A549 (cell line): ENCODE results near the gene WIZ.

ENCODE experiments used
- EP300 ChIP-seq, 2 experiments: fragments of >200 bp; sonication (Bioruptor Twin); formaldehyde crosslinking; IDR thresholded peaks; 2 replicates in 1 of 2; 3 replicates in 1 of 2; pipeline ENCODE4 v1.6.1; 2016 to 2017
- JUN ChIP-seq, 2 experiments: fragments of >200 bp; sonication (Bioruptor Twin); formaldehyde crosslinking; IDR thresholded peaks; 2 replicates in 1 of 2; 3 replicates in 1 of 2; pipeline ENCODE4 v1.6.1; 2016 to 2017
- RCOR1 ChIP-seq: fragments of 150-350 bp; IDR thresholded peaks from 2 replicates; pipeline ENCODE4 v1.6.1; 2014; ENCODE audit warnings: antibody characterized with exemption, low read length, low read depth
- TF ChIP-seq, protein P1 (sequence below): fragments of >200 bp; sonication (Bioruptor Twin); formaldehyde crosslinking; IDR thresholded peaks from 3 replicates; pipeline ENCODE4 v1.5.1; 2016

DNA sequence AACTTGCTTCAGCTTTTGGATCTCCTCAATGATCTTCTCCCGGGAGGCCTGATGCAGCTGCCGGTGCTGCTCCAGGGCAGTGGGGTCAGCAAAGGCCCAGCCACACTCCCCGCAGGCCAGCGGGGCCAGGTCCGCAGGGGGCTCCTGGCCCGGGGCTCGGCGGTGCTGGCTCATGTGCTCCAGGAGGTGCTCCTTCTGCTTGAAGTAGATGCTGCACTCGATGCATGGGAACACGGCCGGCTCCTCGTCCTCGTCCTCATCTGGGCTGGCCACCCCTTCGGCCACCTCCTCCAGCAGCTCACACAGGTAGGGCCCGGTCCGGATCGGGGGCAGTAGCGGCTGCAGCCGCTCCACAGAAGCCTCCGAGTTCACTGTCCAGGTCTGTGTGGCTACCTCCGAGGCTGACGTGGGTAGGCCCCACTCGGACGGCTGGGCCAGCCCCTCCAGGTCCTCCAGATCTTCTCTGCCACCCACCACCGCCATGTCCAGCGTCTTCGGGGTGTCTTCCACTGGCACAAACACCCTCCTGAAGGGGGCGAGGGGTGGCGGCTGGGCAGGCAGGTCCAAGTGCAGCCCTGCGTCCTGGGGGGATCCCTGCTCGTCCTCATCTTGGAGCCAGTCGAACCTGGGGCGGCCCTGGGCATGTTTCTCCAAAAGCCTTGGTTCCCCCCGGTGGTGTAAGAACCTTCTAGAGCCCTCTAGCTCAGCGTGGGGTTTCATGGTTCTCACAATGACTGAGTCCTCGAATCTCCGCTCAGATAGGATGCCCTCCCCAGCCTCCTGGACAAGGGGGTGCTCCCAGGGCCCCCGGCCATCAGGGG, 9.7 kb downstream of the WIZ start:
- no peak for TF ChIP-seq RCOR1
- TF ChIP-seq, protein P1, sequence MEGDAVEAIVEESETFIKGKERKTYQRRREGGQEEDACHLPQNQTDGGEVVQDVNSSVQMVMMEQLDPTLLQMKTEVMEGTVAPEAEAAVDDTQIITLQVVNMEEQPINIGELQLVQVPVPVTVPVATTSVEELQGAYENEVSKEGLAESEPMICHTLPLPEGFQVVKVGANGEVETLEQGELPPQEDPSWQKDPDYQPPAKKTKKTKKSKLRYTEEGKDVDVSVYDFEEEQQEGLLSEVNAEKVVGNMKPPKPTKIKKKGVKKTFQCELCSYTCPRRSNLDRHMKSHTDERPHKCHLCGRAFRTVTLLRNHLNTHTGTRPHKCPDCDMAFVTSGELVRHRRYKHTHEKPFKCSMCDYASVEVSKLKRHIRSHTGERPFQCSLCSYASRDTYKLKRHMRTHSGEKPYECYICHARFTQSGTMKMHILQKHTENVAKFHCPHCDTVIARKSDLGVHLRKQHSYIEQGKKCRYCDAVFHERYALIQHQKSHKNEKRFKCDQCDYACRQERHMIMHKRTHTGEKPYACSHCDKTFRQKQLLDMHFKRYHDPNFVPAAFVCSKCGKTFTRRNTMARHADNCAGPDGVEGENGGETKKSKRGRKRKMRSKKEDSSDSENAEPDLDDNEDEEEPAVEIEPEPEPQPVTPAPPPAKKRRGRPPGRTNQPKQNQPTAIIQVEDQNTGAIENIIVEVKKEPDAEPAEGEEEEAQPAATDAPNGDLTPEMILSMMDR: no peak
- no peak for TF ChIP-seq EP300 (IDR thresholded peaks at IDR 0.05)
- no peak for TF ChIP-seq JUN (IDR thresholded peaks at IDR 0.05)
